Caco-2 (cell line): ENCODE data around the gene SEC24C. TPM values are rescaled to one million over a fixed set of nuclear protein-coding genes. Genes with fewer than 3 reads are reported as not detected.

Experiments used
- BruUV-seq: library from RNA; stranded (reverse); fragments of 400-500 nt; replicated peaks from 2 replicates; lab custom pipeline; 2021; lab: Mats Ljungman, UMichigan
- CTCF ChIA-PET: fragments of 300-600 bp; sonication (Branson Sonifier 250); formaldehyde crosslinking; loops from one replicate; lab custom pipeline; 2022; ENCODE audit warnings: antibody characterized with exemption; lab: Charles Lee
- POLR2A ChIA-PET: fragments of 300-600 bp; sonication (Branson Sonifier 250); formaldehyde crosslinking; loops from one replicate; lab custom pipeline; 2022; ENCODE audit warnings: antibody characterized with exemption; lab: Charles Lee
- DNase-seq, 2 experiments: peaks; one replicate each; pipeline versions ENCODE4 v3.0.0 to v3.0.0-alpha.2; 2020 to 2022
- H3K27me3 ChIP-seq: replicated peaks from 2 replicates; pipeline ENCODE4 v1.6.0; 2011; ENCODE audit warnings: low read length; ENCODE audit not compliant: control insufficient read depth, insufficient read depth
- H3K36me3 ChIP-seq: 2 replicates; pipeline ENCODE4 v1.5.1; 2011; ENCODE audit warnings: low read length; ENCODE audit not compliant: control insufficient read depth, insufficient read depth
- H3K4me1 ChIP-seq: fragments of 250-450 bp; sonication (Bioruptor Pico); 2 replicates; pipeline ENCODE4 v1.5.1; 2020; ENCODE audit warnings: mild to moderate bottlenecking
- H3K4me3 ChIP-seq: 2 replicates; pipeline ENCODE4 v1.5.1; 2011; ENCODE audit warnings: low read depth, mild to moderate bottlenecking, control low read depth, low read length
- H3K9me3 ChIP-seq: fragments of 250-450 bp; sonication (Bioruptor Pico); 2 replicates; pipeline ENCODE4 v1.5.1; 2020; ENCODE audit warnings: mild to moderate bottlenecking, moderate library complexity
- H3K27ac Mint-ChIP-seq: one replicate; pipeline ENCODE4 v1.8.0; 2022; ENCODE audit warnings: mixed read lengths; ENCODE audit not compliant: unreplicated experiment
- H3K27me3 Mint-ChIP-seq: one replicate; pipeline ENCODE4 v1.8.0; 2022; ENCODE audit warnings: mixed read lengths; ENCODE audit not compliant: insufficient read depth, unreplicated experiment
- H3K36me3 Mint-ChIP-seq: one replicate; pipeline ENCODE4 v1.8.0; 2022; ENCODE audit warnings: mild to moderate bottlenecking, mixed read lengths; ENCODE audit not compliant: insufficient read depth, unreplicated experiment
- H3K4me1 Mint-ChIP-seq: one replicate; pipeline ENCODE4 v1.8.0; 2022; ENCODE audit warnings: low read depth, mixed read lengths; ENCODE audit not compliant: unreplicated experiment
- H3K4me3 Mint-ChIP-seq: one replicate; pipeline ENCODE4 v1.8.0; 2022; ENCODE audit warnings: mild to moderate bottlenecking, moderate library complexity, mixed read lengths; ENCODE audit not compliant: unreplicated experiment
- H3K9me3 Mint-ChIP-seq: one replicate; pipeline ENCODE4 v1.8.0; 2022; ENCODE audit warnings: mixed read lengths; ENCODE audit not compliant: unreplicated experiment
- intact Hi-C: fragments of 100-400 bp; cut with micrococcal nuclease; formaldehyde crosslinking; loops from one replicate; pipeline ENCODE4 v1.10.0; 2022; ENCODE audit not compliant: unreplicated experiment
- total RNA-seq: library from RNA; stranded (reverse); gene quantifications from 2 replicates; pipeline ENCODE4 v1.2.3, GENCODE V29; 2022
- TF ChIP-seq, protein P1 (sequence below), 2 experiments: fragments of 200-600 bp in 1 of 2; IDR thresholded peaks; 1 replicate in 1 of 2; 2 replicates in 1 of 2; pipeline versions ENCODE4 v1.5.1 to v1.8.0; 2011 to 2022; ENCODE audit warnings: antibody characterized with exemption in 1 of 2, control low read depth in 1 of 2, inconsistent platforms in 1 of 2, low read depth in 1 of 2, low read length in 1 of 2, mild to moderate bottlenecking in 1 of 2, moderate library complexity in 1 of 2; ENCODE audit not compliant: insufficient read depth in 1 of 2, severe bottlenecking in 1 of 2, unreplicated experiment in 1 of 2

SEC24C gene
- total RNA-seq, 1 experiment from 2014 or later: 91.2 TPM

DNA sequence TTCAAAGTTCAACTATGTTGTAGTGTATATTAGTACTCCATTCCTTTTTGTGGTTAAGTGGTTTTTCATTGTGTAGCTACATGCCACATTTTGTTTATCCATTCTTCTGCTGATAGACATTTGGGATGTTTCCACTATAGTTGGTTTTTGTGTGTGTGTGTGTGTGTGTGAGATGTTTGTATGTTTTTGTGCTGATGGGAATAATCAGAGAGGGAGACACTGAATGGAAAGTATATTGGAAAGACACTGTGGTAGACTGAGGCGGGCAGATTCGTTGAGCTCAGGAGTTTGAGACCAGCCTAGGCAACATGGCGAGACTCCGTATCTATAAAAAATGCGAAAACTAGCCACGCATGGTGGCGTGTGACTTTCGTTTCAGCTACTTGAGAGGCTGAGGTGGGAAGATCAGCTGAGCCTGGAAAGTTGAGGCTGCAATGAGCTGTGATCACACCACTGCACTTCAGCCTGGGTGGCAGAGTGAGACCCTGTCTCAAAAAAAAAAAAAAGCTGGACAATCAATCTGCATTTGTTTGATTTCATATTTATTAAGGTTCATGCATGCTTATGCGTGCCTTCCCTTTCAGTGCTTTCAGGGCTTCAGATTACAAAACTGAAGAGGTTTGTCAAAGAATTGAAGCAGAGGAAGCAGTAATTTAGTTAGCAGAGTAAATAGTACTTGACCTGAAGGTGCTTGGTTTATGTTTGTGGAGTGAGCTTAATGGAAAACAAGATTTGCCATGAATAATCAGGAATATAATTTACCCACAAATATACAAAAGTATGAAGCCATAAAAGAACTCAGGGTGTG is 14.7 kb downstream of the SEC24C start:
- Mint-ChIP-seq H3K27me3 (no peaks in the 10 kb centered on the region), H3K4me3 (peak overlapping the region; percentile 45), H3K27ac (peak overlapping the region; percentile 67), H3K4me1 (peaks cover 34% of the 10 kb centered on the region), H3K9me3 (no peaks in the 10 kb centered on the region), H3K36me3 (peaks cover 80% of the 10 kb centered on the region)
- ChIA-PET POLR2A (interaction anchor here (0.5 to 2.0 kb wide), 3 partner anchors 13 to 18 kb away, joined by 3 to 13 read pairs (median 4); partner anchors contain the start of gene SEC24C), CTCF (no interaction called here)
- Histone ChIP-seq H3K9me3 (no peaks in the 10 kb centered on the region), H3K4me1 (peaks cover 19% of the 10 kb centered on the region), H3K27me3 (no peaks in the 10 kb centered on the region), H3K4me3 (no peak overlapping the region), H3K36me3 (peaks cover 12% of the 10 kb centered on the region; the same call in 1 of the 2 replicates)
- no TSS peak for BruUV-seq
- DNase-seq: no peak
- intact Hi-C loops: loop anchor here (1.0 kb wide), 1 partner anchor 13 kb away; a partner anchor contains a TSS
- TF ChIP-seq, protein P1, sequence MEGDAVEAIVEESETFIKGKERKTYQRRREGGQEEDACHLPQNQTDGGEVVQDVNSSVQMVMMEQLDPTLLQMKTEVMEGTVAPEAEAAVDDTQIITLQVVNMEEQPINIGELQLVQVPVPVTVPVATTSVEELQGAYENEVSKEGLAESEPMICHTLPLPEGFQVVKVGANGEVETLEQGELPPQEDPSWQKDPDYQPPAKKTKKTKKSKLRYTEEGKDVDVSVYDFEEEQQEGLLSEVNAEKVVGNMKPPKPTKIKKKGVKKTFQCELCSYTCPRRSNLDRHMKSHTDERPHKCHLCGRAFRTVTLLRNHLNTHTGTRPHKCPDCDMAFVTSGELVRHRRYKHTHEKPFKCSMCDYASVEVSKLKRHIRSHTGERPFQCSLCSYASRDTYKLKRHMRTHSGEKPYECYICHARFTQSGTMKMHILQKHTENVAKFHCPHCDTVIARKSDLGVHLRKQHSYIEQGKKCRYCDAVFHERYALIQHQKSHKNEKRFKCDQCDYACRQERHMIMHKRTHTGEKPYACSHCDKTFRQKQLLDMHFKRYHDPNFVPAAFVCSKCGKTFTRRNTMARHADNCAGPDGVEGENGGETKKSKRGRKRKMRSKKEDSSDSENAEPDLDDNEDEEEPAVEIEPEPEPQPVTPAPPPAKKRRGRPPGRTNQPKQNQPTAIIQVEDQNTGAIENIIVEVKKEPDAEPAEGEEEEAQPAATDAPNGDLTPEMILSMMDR (IDR thresholded peaks at IDR 0.05; ENCODE audit: insufficient read depth in 1 of 2, low read depth in 1 of 2, low read length in 1 of 2, severe bottlenecking in 1 of 2, unreplicated experiment in 1 of 2): no peak

DNA sequence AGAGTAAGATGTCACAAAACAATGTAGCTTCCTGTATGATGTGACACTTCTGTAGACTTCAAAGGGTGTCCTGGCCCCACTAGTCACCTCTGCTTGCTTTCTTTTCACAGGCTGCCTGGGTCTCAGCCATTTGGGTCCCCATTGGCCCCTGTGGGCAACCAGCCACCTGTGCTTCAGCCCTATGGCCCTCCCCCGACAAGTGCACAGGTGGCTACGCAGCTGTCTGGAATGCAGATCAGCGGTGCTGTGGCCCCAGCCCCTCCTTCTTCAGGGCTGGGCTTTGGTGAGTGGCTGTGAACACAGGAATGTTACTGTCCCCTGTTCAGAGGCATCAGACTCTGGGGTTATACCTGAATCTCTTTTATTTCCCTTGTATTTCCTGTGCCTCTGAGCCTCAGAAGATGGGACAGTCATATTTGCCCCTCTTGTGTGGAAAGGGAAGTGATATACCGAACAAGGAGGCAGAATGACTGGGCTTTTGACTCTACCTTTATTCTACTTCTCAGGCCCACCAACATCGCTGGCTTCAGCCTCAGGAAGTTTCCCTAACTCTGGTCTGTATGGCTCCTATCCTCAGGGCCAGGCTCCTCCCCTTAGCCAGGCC is 15.4 kb downstream of the SEC24C start:
- TF ChIP-seq, protein P1 (IDR thresholded peaks at IDR 0.05; ENCODE audit: insufficient read depth in 1 of 2, low read depth in 1 of 2, low read length in 1 of 2, severe bottlenecking in 1 of 2, unreplicated experiment in 1 of 2): no peak
- Mint-ChIP-seq H3K27me3 (no peaks in the 10 kb centered on the region), H3K27ac (peak overlapping the region; percentile 67), H3K9me3 (no peaks in the 10 kb centered on the region), H3K4me1 (peaks cover 34% of the 10 kb centered on the region), H3K4me3 (peak overlapping the region; percentile 45), H3K36me3 (peaks cover 87% of the 10 kb centered on the region)
- ChIA-PET POLR2A (interaction anchor here (0.5 to 2.0 kb wide), 3 partner anchors 12 to 18 kb away, joined by 3 to 13 read pairs (median 4); partner anchors contain the start of gene SEC24C), CTCF (no interaction called here)
- Histone ChIP-seq H3K4me3 (no peak overlapping the region), H3K27me3 (no peaks in the 10 kb centered on the region), H3K9me3 (no peaks in the 10 kb centered on the region), H3K36me3 (peaks cover 13% of the 10 kb centered on the region; the same call in 1 of the 2 replicates), H3K4me1 (peaks cover 19% of the 10 kb centered on the region)
- peak; percentile 85 for DNase-seq
- intact Hi-C loops: loop anchor here (1.0 kb wide), 1 partner anchor 13 kb away; a partner anchor contains a TSS
- BruUV-seq: no TSS peak

DNA sequence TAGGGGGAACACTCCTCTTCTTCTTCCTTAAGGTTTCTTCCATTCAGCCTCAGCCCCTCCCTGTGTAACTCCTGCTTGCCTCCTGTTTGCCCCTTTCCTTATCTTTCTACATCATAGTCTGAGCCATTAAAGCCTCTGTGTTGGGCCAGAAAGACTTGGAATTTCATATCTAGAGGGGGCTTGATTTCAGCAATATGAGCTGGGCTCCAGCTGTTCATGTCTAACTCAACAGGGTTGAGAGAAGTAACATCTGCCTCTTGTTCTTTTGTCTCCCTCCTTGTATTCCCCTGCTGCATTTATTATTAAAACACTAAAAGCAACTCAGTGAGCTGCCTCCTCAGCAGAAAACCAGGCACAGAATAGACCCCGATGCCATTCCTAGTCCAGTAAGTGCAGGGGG is 17.6 kb downstream of the SEC24C start:
- Histone ChIP-seq H3K36me3 (peaks cover 13% of the 10 kb centered on the region; the same call in 1 of the 2 replicates), H3K4me1 (peaks cover 19% of the 10 kb centered on the region), H3K27me3 (no peaks in the 10 kb centered on the region), H3K9me3 (no peaks in the 10 kb centered on the region), H3K4me3 (no peak overlapping the region)
- CTCF ChIA-PET: interaction anchor here (0.6 kb wide), 1 partner anchor 1136 kb away, joined by 3 read pairs; no protein-coding TSS in a partner anchor
- no peak for DNase-seq
- no peaks in the 10 kb centered on the region for H3K27me3 Mint-ChIP-seq
- H3K27ac Mint-ChIP-seq: peak overlapping the region; percentile 14
- peaks cover 87% of the 10 kb centered on the region for H3K36me3 Mint-ChIP-seq
- intact Hi-C loops: no loop called here
- H3K4me1 Mint-ChIP-seq: peaks cover 34% of the 10 kb centered on the region
- no peak overlapping the region for H3K4me3 Mint-ChIP-seq
- no peaks in the 10 kb centered on the region for H3K9me3 Mint-ChIP-seq
- no TSS peak for BruUV-seq
- TF ChIP-seq, protein P1 (IDR thresholded peaks at IDR 0.05; ENCODE audit: insufficient read depth in 1 of 2, low read depth in 1 of 2, low read length in 1 of 2, severe bottlenecking in 1 of 2, unreplicated experiment in 1 of 2): no peak
- POLR2A ChIA-PET: no interaction called here
